H9 (cell line): ENCODE results near the gene RNF40. TPM values are rescaled to one million over a fixed set of nuclear protein-coding genes. Genes with fewer than 3 reads are reported as not detected.

Experiments
- DNase-seq: peaks from one replicate; pipeline ENCODE4 v3.0.0-alpha.2; 2017
- H2AFZ ChIP-seq: one replicate; pipeline ENCODE4 v1.6.1; 2013; ENCODE audit warnings: mild to moderate bottlenecking, low read length, control low read depth, moderate library complexity
- H2AK5ac ChIP-seq: 2 replicates; pipeline ENCODE4 v1.6.1; 2013; ENCODE audit warnings: low read length, control low read depth, mixed read lengths; ENCODE audit not compliant: insufficient read length
- H2BK120ac ChIP-seq: one replicate; pipeline ENCODE4 v1.6.1; 2013; ENCODE audit warnings: low read depth, mild to moderate bottlenecking, low read length, control low read depth, inconsistent platforms; ENCODE audit not compliant: poor library complexity, severe bottlenecking
- H2BK12ac ChIP-seq: 2 replicates; pipeline ENCODE4 v1.6.1; 2013; ENCODE audit warnings: low read length, control low read depth, mixed read lengths, low read depth; ENCODE audit not compliant: insufficient read length
- H2BK15ac ChIP-seq: 2 replicates; pipeline ENCODE4 v1.6.1; 2013; ENCODE audit warnings: low read depth, low read length, control low read depth
- H2BK20ac ChIP-seq: one replicate; pipeline ENCODE4 v1.6.1; 2013; ENCODE audit warnings: low read depth, mild to moderate bottlenecking, low read length, control low read depth, inconsistent platforms; ENCODE audit not compliant: poor library complexity, severe bottlenecking
- H2BK5ac ChIP-seq: 2 replicates; pipeline ENCODE4 v1.6.1; 2013; ENCODE audit warnings: low read length, control low read depth, mixed read lengths; ENCODE audit not compliant: insufficient read length
- H3K14ac ChIP-seq: 2 replicates; pipeline ENCODE4 v1.6.1; 2013; ENCODE audit warnings: low read length, control low read depth; ENCODE audit not compliant: insufficient read depth
- H3K18ac ChIP-seq: 2 replicates; pipeline ENCODE4 v1.6.1; 2013; ENCODE audit warnings: low read depth, mild to moderate bottlenecking, mixed read lengths, low read length, control low read depth; ENCODE audit not compliant: insufficient read length
- H3K23ac ChIP-seq: 2 replicates; pipeline ENCODE4 v1.6.1; 2013; ENCODE audit warnings: low read length, control low read depth, mixed read lengths, low read depth; ENCODE audit not compliant: insufficient read length
- H3K23me2 ChIP-seq: 2 replicates; pipeline ENCODE4 v1.6.1; 2013; ENCODE audit warnings: low read depth, mild to moderate bottlenecking, mixed read lengths, low read length, control low read depth; ENCODE audit not compliant: insufficient read length, poor library complexity, severe bottlenecking
- H3K27ac ChIP-seq: 2 replicates; pipeline ENCODE4 v1.5.1; 2013; ENCODE audit warnings: low read length, control low read depth, mixed read lengths, low read depth; ENCODE audit not compliant: insufficient read length
- H3K27me3 ChIP-seq: 2 replicates; pipeline ENCODE4 v1.6.1; 2013; ENCODE audit warnings: low read length, control low read depth, inconsistent platforms; ENCODE audit not compliant: insufficient read depth
- H3K4ac ChIP-seq: 2 replicates; pipeline ENCODE4 v1.6.1; 2013; ENCODE audit warnings: low read depth, mild to moderate bottlenecking, control low read depth, inconsistent platforms, low read length, moderate library complexity
- H3K4me1 ChIP-seq: 2 replicates; pipeline ENCODE4 v1.6.1; 2013; ENCODE audit warnings: low read length, control low read depth, inconsistent platforms; ENCODE audit not compliant: insufficient read depth
- H3K4me2 ChIP-seq: 2 replicates; pipeline ENCODE4 v1.6.1; 2013; ENCODE audit warnings: low read length, control low read depth, mixed read lengths; ENCODE audit not compliant: insufficient read length, insufficient read depth
- H3K56ac ChIP-seq: 2 replicates; pipeline ENCODE4 v1.6.1; 2013; ENCODE audit warnings: low read depth, mild to moderate bottlenecking, mixed read lengths, low read length, control low read depth; ENCODE audit not compliant: insufficient read length
- H3K79me1 ChIP-seq: 2 replicates; pipeline ENCODE4 v1.6.1; 2013; ENCODE audit warnings: low read depth, mild to moderate bottlenecking, moderate library complexity, low read length, control low read depth, inconsistent platforms; ENCODE audit not compliant: insufficient read depth, poor library complexity, severe bottlenecking
- H3K79me2 ChIP-seq: 2 replicates; pipeline ENCODE4 v1.6.1; 2013; ENCODE audit warnings: low read length, control low read depth, inconsistent platforms; ENCODE audit not compliant: insufficient read depth
- H3K9ac ChIP-seq: 2 replicates; pipeline ENCODE4 v1.6.1; 2013; ENCODE audit warnings: low read length, control low read depth, mixed read lengths; ENCODE audit not compliant: insufficient read length; ENCODE audit errors: extremely low read depth
- H3K9me3 ChIP-seq: one replicate; pipeline ENCODE4 v1.6.1; 2013; ENCODE audit warnings: low read depth, low read length, inconsistent platforms; ENCODE audit not compliant: control insufficient read depth
- H3T11ph ChIP-seq: one replicate; pipeline ENCODE4 v1.6.1; 2013; ENCODE audit warnings: mild to moderate bottlenecking, low read length, control low read depth, inconsistent platforms
- H4K20me1 ChIP-seq: one replicate; pipeline ENCODE4 v1.6.1; 2013; ENCODE audit not compliant: control insufficient read depth, insufficient read length, insufficient read depth
- H4K5ac ChIP-seq: 2 replicates; pipeline ENCODE4 v1.6.1; 2013; ENCODE audit warnings: low read depth, mild to moderate bottlenecking, mixed read lengths, low read length, control low read depth; ENCODE audit not compliant: insufficient read length
- H4K8ac ChIP-seq: replicated peaks from 2 replicates; pipeline ENCODE4 v1.6.1; 2013; ENCODE audit warnings: low read length, control low read depth, mixed read lengths, low read depth; ENCODE audit not compliant: insufficient read length
- H4K91ac ChIP-seq: 2 replicates; pipeline ENCODE4 v1.6.1; 2013; ENCODE audit warnings: low read depth, mild to moderate bottlenecking, moderate library complexity, mixed read lengths, low read length, control low read depth; ENCODE audit not compliant: insufficient read length
- H3K27ac Mint-ChIP-seq, 3 experiments: 2 replicates in 2 of 3; 3 replicates in 1 of 3; pipeline ENCODE4 v1.8.0; 2020 to 2021; ENCODE audit warnings: mixed read lengths in 3 of 3, mild to moderate bottlenecking in 1 of 3, moderate library complexity in 1 of 3
- H3K27me3 Mint-ChIP-seq: 2 replicates; pipeline ENCODE4 v1.8.0; 2021; ENCODE audit warnings: low read depth, mild to moderate bottlenecking, moderate library complexity, mixed read lengths
- H3K36me3 Mint-ChIP-seq, 3 experiments: 2 replicates in 2 of 3; 3 replicates in 1 of 3; pipeline ENCODE4 v1.8.0; 2020 to 2021; ENCODE audit warnings: low read depth in 3 of 3, mixed read lengths in 3 of 3; ENCODE audit not compliant: insufficient read depth in 1 of 3
- H3K4me1 Mint-ChIP-seq, 2 experiments: 2 replicates each; pipeline ENCODE4 v1.8.0; 2020; ENCODE audit warnings: mixed read lengths in 2 of 2
- H3K4me3 Mint-ChIP-seq, 2 experiments: 2 replicates in 1 of 2; 3 replicates in 1 of 2; pipeline ENCODE4 v1.8.0; 2020 to 2021; ENCODE audit warnings: mild to moderate bottlenecking in 2 of 2, mixed read lengths in 2 of 2, moderate library complexity in 1 of 2
- H3K9me3 Mint-ChIP-seq, 2 experiments: 2 replicates in 1 of 2; 3 replicates in 1 of 2; pipeline ENCODE4 v1.8.0; 2020; ENCODE audit warnings: mild to moderate bottlenecking in 2 of 2, mixed read lengths in 2 of 2, moderate library complexity in 1 of 2
- CTCF ChIP-seq: fragments of 200-600 bp; sonication (generic); conservative IDR thresholded peaks from 3 replicates; pipeline ENCODE4 v1.8.0; 2021; ENCODE audit warnings: antibody characterized with exemption, mild to moderate bottlenecking
- WGBS: extraction: QIAGEN DNeasy Blood & Tissue Kit; methylation state at CpG from one replicate; pipeline ENCODE4 v1.1.7; 2013; ENCODE audit warnings: missing lambda C conversion rate, low lambda C conversion rate, mixed read lengths; ENCODE audit not compliant: insufficient read length; ENCODE audit errors: extremely low coverage; 5-methylcytosine and 5-hydroxymethylcytosine counted together
- total RNA-seq: library from RNA; stranded (reverse); gene quantifications from 2 replicates; pipeline ENCODE4 v1.2.1, GENCODE V29; 2021

The RNF40 gene
- total RNA-seq, 1 experiment from 2014 or later = 103 TPM

- Histone ChIP-seq H3K56ac (no peak overlapping the region), H2BK15ac (no peak overlapping the region), H4K5ac (no peak overlapping the region), H3K9ac (no peak overlapping the region), H3K4me1 (no peaks in the 10 kb centered on the region), H2AK5ac (no peak overlapping the region), H3K4me2 (no peak overlapping the region), H4K8ac (no peak overlapping the region), H3K27me3 (no peaks in the 10 kb centered on the region), H3K18ac (no peak overlapping the region), H2BK12ac (no peak overlapping the region), H2AFZ (no peak overlapping the region), H3K79me2 (no peaks in the 10 kb centered on the region; the same call in 1 of the 2 replicates), H2BK5ac (no peak overlapping the region), H4K91ac (no peak overlapping the region), H4K20me1 (no peaks in the 10 kb centered on the region), H3K23me2 (no peaks in the 10 kb centered on the region), H2BK120ac (no peak overlapping the region), H3T11ph (no peak overlapping the region), H3K79me1 (no peaks in the 10 kb centered on the region), H2BK20ac (no peak overlapping the region), H3K9me3 (no peaks in the 10 kb centered on the region), H3K14ac (no peak overlapping the region), H3K27ac (no peak overlapping the region), H3K23ac (no peak overlapping the region), H3K4ac (no peak overlapping the region)
- Mint-ChIP-seq H3K4me3 (peak overlapping the region in 1 of 2 experiments; percentile 63; a peak in 1 of 5 replicates), H3K27ac (peak overlapping the region in 1 of 3 experiments; percentile 65; a peak in 2 of 7 replicates), H3K9me3 (peaks cover 0 to 2% of the 10 kb centered on the region in 2 experiments; a peak in 2 of 5 replicates), H3K27me3 (no peaks in the 10 kb centered on the region), H3K36me3 (peaks cover 57 to 87% (median 67%) of the 10 kb centered on the region in 3 experiments), H3K4me1 (peaks cover 0 to 2% of the 10 kb centered on the region in 2 experiments; a peak in 1 of 4 replicates)
- no CpG with 5 or more reads among the region's 6 CpGs for WGBS
- DNase-seq = no peak
- no peak for TF ChIP-seq CTCF
These were observed 39.7 kb upstream of the RNF40 start for GRCh38 chr16:30722443-30722842.
